Astrocyte of the spinal cord (primary cell): ENCODE measurements around the gene SIGLEC7.
A peak's percentile ranks its signal among the peaks of the same experiment; 100 is the strongest.
"Not testable (repeated sequence)": the region's sequence is repeated elsewhere in the genome, so short reads cannot be mapped to it uniquely, and the experiment has no call there.

Experiments
- DNase-seq: peaks from one replicate; pipeline ENCODE4 v3.0.0; 2011; ENCODE audit warnings: low read depth, low spot score
- H3K4me3 ChIP-seq: 2 replicates; pipeline ENCODE4 v1.5.1; 2011; ENCODE audit warnings: low read depth, mild to moderate bottlenecking, low read length, moderate library complexity
- CTCF ChIP-seq: IDR thresholded peaks from 2 replicates; pipeline ENCODE4 v1.5.1; 2012; ENCODE audit warnings: low read depth, mild to moderate bottlenecking, low read length, inconsistent platforms
- in situ Hi-C: cut with HindIII; loops from 2 replicates; pipeline ENCODE4 v1.10.0; 2017; ENCODE audit warnings: low sequenced_read_pairs

The SIGLEC7 gene

GRCh38 chr19:51169283-51169918 is 27.3 kb downstream of the SIGLEC7 start:
- H3K4me3 ChIP-seq, in situ Hi-C loops: not testable (repeated sequence)
- TF ChIP-seq CTCF, result peak; percentile 67
- DNase-seq, result peak; percentile 26

- in situ Hi-C loops, result no loop called here
- no peak overlapping the region for H3K4me3 ChIP-seq
- TF ChIP-seq CTCF, result no peak
- DNase-seq, result no peak
Measured at GRCh38 chr19:51172223-51172622, 30.1 kb downstream of the SIGLEC7 start.

GRCh38 chr19:51173681-51174080 is 31.6 kb downstream of the SIGLEC7 start:
- H3K4me3 ChIP-seq, result no peak overlapping the region
- in situ Hi-C loops, result no loop called here
- no peak for DNase-seq
- TF ChIP-seq CTCF, result no peak

GRCh38 chr19:51179256-51179655 is 37.2 kb downstream of the SIGLEC7 start:
- TF ChIP-seq CTCF, result no peak
- in situ Hi-C loops, result no loop called here
- no peak for DNase-seq
- no peak overlapping the region for H3K4me3 ChIP-seq

GRCh38 chr19:51181377-51181912 is 39.3 kb downstream of the SIGLEC7 start:
- no peak for TF ChIP-seq CTCF
- H3K4me3 ChIP-seq, result no peak overlapping the region
- in situ Hi-C loops, result no loop called here
- no peak for DNase-seq

GRCh38 chr19:51181913-51182419 is 39.9 kb downstream of the SIGLEC7 start:
- no peak for DNase-seq
- in situ Hi-C loops, result no loop called here
- TF ChIP-seq CTCF, result no peak
- H3K4me3 ChIP-seq, result no peak overlapping the region
